Osteocyte (in vitro differentiated cells): Measurements from ENCODE around the gene NCAM2. TPM values are rescaled to one million over a fixed set of nuclear protein-coding genes. Genes with fewer than 3 reads are reported as not detected.

Experiments
- DNase-seq: peaks from one replicate; pipeline ENCODE4 v3.0.0; 2021; ENCODE audit warnings: mixed read lengths; ENCODE audit not compliant: unreplicated experiment; ENCODE audit errors: extremely low spot score
- H3K27ac Mint-ChIP-seq: one replicate; pipeline ENCODE4 v1.8.0; 2021; ENCODE audit warnings: mild to moderate bottlenecking, mixed read lengths; ENCODE audit not compliant: unreplicated experiment
- H3K27me3 Mint-ChIP-seq: one replicate; pipeline ENCODE4 v1.8.0; 2021; ENCODE audit warnings: mixed read lengths; ENCODE audit not compliant: unreplicated experiment
- H3K36me3 Mint-ChIP-seq: one replicate; pipeline ENCODE4 v1.8.0; 2021; ENCODE audit warnings: mixed read lengths; ENCODE audit not compliant: unreplicated experiment
- H3K4me1 Mint-ChIP-seq: one replicate; pipeline ENCODE4 v1.8.0; 2021; ENCODE audit warnings: mixed read lengths; ENCODE audit not compliant: unreplicated experiment
- H3K4me3 Mint-ChIP-seq: one replicate; pipeline ENCODE4 v1.8.0; 2021; ENCODE audit warnings: mild to moderate bottlenecking, moderate library complexity, mixed read lengths; ENCODE audit not compliant: unreplicated experiment
- H3K9me3 Mint-ChIP-seq: one replicate; pipeline ENCODE4 v1.8.0; 2021; ENCODE audit warnings: mixed read lengths; ENCODE audit not compliant: unreplicated experiment
- total RNA-seq: library from RNA; stranded (reverse); gene quantifications from 2 replicates; pipeline ENCODE4 v1.2.1, GENCODE V29; 2021
- TF ChIP-seq, protein P1 (sequence below): fragments of 200-600 bp; sonication (generic); IDR thresholded peaks from 2 replicates; pipeline ENCODE4 v1.5.0; 2021; ENCODE audit warnings: antibody characterized with exemption, mild to moderate bottlenecking, moderate library complexity

NCAM2 gene
- total RNA-seq, 1 donor from 2014 or later = 121 TPM

GRCh38 chr21:21457077-21457476 lies 458.9 kb downstream of the NCAM2 start:
- peaks cover 3% of the 10 kb centered on the region for H3K36me3 Mint-ChIP-seq
- H3K27ac Mint-ChIP-seq = no peak overlapping the region
- H3K4me3 Mint-ChIP-seq = no peak overlapping the region
- no peaks in the 10 kb centered on the region for H3K27me3 Mint-ChIP-seq
- no peaks in the 10 kb centered on the region for H3K9me3 Mint-ChIP-seq
- TF ChIP-seq, protein P1, sequence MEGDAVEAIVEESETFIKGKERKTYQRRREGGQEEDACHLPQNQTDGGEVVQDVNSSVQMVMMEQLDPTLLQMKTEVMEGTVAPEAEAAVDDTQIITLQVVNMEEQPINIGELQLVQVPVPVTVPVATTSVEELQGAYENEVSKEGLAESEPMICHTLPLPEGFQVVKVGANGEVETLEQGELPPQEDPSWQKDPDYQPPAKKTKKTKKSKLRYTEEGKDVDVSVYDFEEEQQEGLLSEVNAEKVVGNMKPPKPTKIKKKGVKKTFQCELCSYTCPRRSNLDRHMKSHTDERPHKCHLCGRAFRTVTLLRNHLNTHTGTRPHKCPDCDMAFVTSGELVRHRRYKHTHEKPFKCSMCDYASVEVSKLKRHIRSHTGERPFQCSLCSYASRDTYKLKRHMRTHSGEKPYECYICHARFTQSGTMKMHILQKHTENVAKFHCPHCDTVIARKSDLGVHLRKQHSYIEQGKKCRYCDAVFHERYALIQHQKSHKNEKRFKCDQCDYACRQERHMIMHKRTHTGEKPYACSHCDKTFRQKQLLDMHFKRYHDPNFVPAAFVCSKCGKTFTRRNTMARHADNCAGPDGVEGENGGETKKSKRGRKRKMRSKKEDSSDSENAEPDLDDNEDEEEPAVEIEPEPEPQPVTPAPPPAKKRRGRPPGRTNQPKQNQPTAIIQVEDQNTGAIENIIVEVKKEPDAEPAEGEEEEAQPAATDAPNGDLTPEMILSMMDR = no peak
- DNase-seq = no peak
- H3K4me1 Mint-ChIP-seq = no peaks in the 10 kb centered on the region

DNA sequence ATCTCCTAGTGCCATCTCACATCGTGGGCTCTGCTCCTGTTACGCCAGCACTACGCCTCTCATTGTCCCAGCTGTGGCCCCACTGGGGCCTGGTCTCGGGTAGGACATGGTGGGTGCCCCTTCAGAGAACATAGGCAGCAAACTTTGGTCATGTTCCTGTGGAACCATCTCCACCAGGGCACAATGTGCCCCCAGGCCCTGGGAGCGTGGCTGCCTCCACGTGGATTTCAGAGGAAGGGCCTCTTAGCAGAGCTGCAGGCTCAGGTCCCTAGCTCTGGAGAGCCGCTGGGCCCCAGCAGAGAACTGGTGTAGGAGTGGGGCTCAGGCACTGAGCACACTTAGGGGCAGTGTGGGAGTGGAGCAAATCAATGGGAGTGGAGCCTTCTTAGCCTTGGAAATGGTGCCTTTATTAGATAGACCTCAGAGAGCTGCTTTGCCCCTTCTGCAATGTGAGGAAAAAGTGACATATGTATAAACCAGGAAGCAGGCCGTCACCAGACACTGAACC lies 460.0 kb downstream of the NCAM2 start:
- no peak overlapping the region for H3K4me3 Mint-ChIP-seq
- H3K27me3 Mint-ChIP-seq = no peaks in the 10 kb centered on the region
- TF ChIP-seq, protein P1 = no peak
- H3K4me1 Mint-ChIP-seq = no peaks in the 10 kb centered on the region
- H3K36me3 Mint-ChIP-seq = peaks cover 3% of the 10 kb centered on the region
- H3K9me3 Mint-ChIP-seq = no peaks in the 10 kb centered on the region
- no peak for DNase-seq
- H3K27ac Mint-ChIP-seq = no peak overlapping the region

DNA sequence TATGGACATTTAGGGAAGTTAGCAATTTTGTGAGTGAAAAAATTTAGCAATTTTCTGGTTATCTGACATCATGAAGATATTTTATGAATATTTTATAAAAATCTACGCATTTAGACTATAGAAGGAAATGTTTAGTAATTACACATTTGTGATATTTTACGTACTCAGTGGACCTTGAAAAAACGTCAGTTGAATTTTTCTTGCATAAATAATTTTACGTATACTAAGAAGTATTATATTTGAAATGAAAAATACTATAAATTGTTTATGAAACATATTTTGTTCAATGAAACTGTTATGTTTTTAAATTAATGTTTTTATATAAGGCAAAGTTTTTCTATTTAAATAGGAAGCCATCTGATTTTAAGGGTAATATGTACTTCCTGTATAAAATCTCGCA lies 462.8 kb downstream of the NCAM2 start:
- Mint-ChIP-seq H3K4me3 (no peak overlapping the region), H3K27ac (no peak overlapping the region), H3K9me3 (no peaks in the 10 kb centered on the region), H3K36me3 (peaks cover 3% of the 10 kb centered on the region), H3K4me1 (no peaks in the 10 kb centered on the region), H3K27me3 (no peaks in the 10 kb centered on the region)
- TF ChIP-seq, protein P1 = no peak
- DNase-seq = no peak

- H3K27me3 Mint-ChIP-seq = no peaks in the 10 kb centered on the region
- no peaks in the 10 kb centered on the region for H3K9me3 Mint-ChIP-seq
- DNase-seq = no peak
- H3K4me3 Mint-ChIP-seq = no peak overlapping the region
- TF ChIP-seq, protein P1 = no peak
- no peaks in the 10 kb centered on the region for H3K4me1 Mint-ChIP-seq
- no peak overlapping the region for H3K27ac Mint-ChIP-seq
- peaks cover 8% of the 10 kb centered on the region for H3K36me3 Mint-ChIP-seq
These were observed 465.2 kb downstream of the NCAM2 start for GRCh38 chr21:21463456-21463855.

- H3K9me3 Mint-ChIP-seq = no peaks in the 10 kb centered on the region
- H3K27ac Mint-ChIP-seq = no peak overlapping the region
- TF ChIP-seq, protein P1 = no peak
- peaks cover 15% of the 10 kb centered on the region for H3K36me3 Mint-ChIP-seq
- no peaks in the 10 kb centered on the region for H3K4me1 Mint-ChIP-seq
- H3K4me3 Mint-ChIP-seq = no peak overlapping the region
- DNase-seq = no peak
- no peaks in the 10 kb centered on the region for H3K27me3 Mint-ChIP-seq
These were observed 466.5 kb downstream of the NCAM2 start for GRCh38 chr21:21464684-21465083.
